NB4 (cell line): ENCODE measurements around the gene SLC25A26.

ENCODE experiments used
- MYC ChIP-seq: IDR thresholded peaks from 2 replicates; pipeline ENCODE4 v1.6.1; 2011; ENCODE audit warnings: low read depth, low read length
- POLR2A ChIP-seq: IDR thresholded peaks from 2 replicates; pipeline ENCODE4 v1.6.1; 2011; ENCODE audit warnings: mild to moderate bottlenecking; ENCODE audit not compliant: insufficient read length; ENCODE audit errors: extremely low read depth
- TF ChIP-seq, protein P1 (sequence below): IDR thresholded peaks from one replicate; pipeline ENCODE4 v1.5.1; 2012; ENCODE audit warnings: low read depth, low read length
- TF ChIP-seq, protein P2 (sequence below): IDR thresholded peaks from 2 replicates; pipeline ENCODE4 v1.6.1; 2011; ENCODE audit warnings: low read depth, low read length

DNA sequence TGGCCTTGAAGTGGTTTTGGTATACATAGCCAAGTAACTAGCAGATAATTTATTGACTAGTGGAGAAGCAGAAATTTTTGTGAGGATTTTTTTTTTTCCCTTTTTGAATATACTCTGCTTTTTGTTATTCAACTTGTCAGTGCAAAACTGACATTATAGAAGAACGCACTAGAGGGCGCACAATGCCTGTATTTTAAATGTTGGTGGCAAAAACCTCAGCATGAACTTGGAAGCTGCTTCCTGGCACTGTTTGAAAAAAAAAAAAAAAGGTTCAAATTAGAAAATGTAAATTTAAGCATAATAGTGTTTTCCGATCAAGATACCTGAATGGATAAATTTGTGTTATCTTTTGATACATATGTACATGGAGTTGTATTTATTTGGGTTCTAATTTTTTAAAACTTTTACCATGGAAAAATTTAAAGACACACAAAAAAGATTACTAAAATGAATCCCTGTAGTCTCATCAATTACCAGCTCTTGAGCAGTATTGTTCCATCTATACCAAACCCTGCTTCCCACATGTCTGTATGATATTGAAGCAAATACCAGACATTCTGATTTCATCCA is 56.0 kb downstream of the SLC25A26 start:
- TF ChIP-seq POLR2A, result no peak
- TF ChIP-seq, protein P1, sequence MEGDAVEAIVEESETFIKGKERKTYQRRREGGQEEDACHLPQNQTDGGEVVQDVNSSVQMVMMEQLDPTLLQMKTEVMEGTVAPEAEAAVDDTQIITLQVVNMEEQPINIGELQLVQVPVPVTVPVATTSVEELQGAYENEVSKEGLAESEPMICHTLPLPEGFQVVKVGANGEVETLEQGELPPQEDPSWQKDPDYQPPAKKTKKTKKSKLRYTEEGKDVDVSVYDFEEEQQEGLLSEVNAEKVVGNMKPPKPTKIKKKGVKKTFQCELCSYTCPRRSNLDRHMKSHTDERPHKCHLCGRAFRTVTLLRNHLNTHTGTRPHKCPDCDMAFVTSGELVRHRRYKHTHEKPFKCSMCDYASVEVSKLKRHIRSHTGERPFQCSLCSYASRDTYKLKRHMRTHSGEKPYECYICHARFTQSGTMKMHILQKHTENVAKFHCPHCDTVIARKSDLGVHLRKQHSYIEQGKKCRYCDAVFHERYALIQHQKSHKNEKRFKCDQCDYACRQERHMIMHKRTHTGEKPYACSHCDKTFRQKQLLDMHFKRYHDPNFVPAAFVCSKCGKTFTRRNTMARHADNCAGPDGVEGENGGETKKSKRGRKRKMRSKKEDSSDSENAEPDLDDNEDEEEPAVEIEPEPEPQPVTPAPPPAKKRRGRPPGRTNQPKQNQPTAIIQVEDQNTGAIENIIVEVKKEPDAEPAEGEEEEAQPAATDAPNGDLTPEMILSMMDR, result peak; percentile 47
- no peak for TF ChIP-seq MYC
- TF ChIP-seq, protein P2, sequence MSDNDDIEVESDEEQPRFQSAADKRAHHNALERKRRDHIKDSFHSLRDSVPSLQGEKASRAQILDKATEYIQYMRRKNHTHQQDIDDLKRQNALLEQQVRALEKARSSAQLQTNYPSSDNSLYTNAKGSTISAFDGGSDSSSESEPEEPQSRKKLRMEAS, result no peak
